HFFc6 (cell line): Measurements from ENCODE around the gene MYBPC3. TPM values are rescaled to one million over a fixed set of nuclear protein-coding genes. Genes with fewer than 3 reads are reported as not detected.

Experiments
- DNase-seq: peaks from one replicate; pipeline ENCODE4 v3.0.0-alpha.2; 2018
- H3K27ac Mint-ChIP-seq: 2 replicates; pipeline ENCODE4 v1.8.0; 2020; ENCODE audit warnings: mild to moderate bottlenecking, mixed read lengths
- H3K27me3 Mint-ChIP-seq: 2 replicates; pipeline ENCODE4 v1.8.0; 2021; ENCODE audit warnings: mild to moderate bottlenecking, moderate library complexity, mixed read lengths; ENCODE audit not compliant: insufficient read depth
- H3K36me3 Mint-ChIP-seq: 2 replicates; pipeline ENCODE4 v1.8.0; 2021; ENCODE audit warnings: low read depth, mixed read lengths
- H3K4me1 Mint-ChIP-seq: 2 replicates; pipeline ENCODE4 v1.8.0; 2020; ENCODE audit warnings: low read depth, mixed read lengths
- H3K4me3 Mint-ChIP-seq: 2 replicates; pipeline ENCODE4 v1.8.0; 2020; ENCODE audit warnings: mild to moderate bottlenecking, moderate library complexity, mixed read lengths
- H3K9me3 Mint-ChIP-seq: 2 replicates; pipeline ENCODE4 v1.8.0; 2020; ENCODE audit warnings: mild to moderate bottlenecking, mixed read lengths
- CTCF ChIP-seq: fragments of 200-600 bp; sonication (generic); IDR thresholded peaks from 2 replicates; pipeline ENCODE4 v1.5.0; 2021; ENCODE audit warnings: antibody characterized with exemption, mild to moderate bottlenecking
- total RNA-seq, 6 experiments: library from RNA; stranded (reverse); fragmentation: NEBNext Ultra II Directional; extraction: Animal tissue kit (Norgen Biotek cat#: 25700); gene quantifications; 2 replicates in 1 of 6; 3 replicates in 5 of 6; pipeline ENCODE4 v1.2.3, GENCODE V29; 2021

The MYBPC3 gene
- total RNA-seq, 6 experiments from 2014 or later, result not detected

GRCh38 chr11:47355283-47356128 is 3.0 kb upstream of the MYBPC3 start:
- Mint-ChIP-seq H3K4me1 (no peaks in the 10 kb centered on the region), H3K27ac (peak overlapping the region; percentile 51), H3K36me3 (no peaks in the 10 kb centered on the region), H3K27me3 (no peaks in the 10 kb centered on the region; the same call in 1 of the 2 replicates), H3K9me3 (no peaks in the 10 kb centered on the region), H3K4me3 (peak overlapping the region; percentile 69; the same call in 1 of the 2 replicates)
- DNase-seq, result peak; percentile 86
- TF ChIP-seq CTCF, result peak; percentile 92

GRCh38 chr11:47354913-47355282 is 2.4 kb upstream of the MYBPC3 start:
- H3K27ac Mint-ChIP-seq, result peak overlapping the region; percentile 51
- H3K27me3 Mint-ChIP-seq, result no peaks in the 10 kb centered on the region; the same call in 1 of the 2 replicates
- no peak for DNase-seq
- no peaks in the 10 kb centered on the region for H3K4me1 Mint-ChIP-seq
- H3K4me3 Mint-ChIP-seq, result peak overlapping the region; percentile 69
- H3K36me3 Mint-ChIP-seq, result no peaks in the 10 kb centered on the region
- TF ChIP-seq CTCF, result no peak
- no peaks in the 10 kb centered on the region for H3K9me3 Mint-ChIP-seq

- Mint-ChIP-seq H3K9me3 (no peaks in the 10 kb centered on the region), H3K4me1 (no peaks in the 10 kb centered on the region), H3K27ac (0 out of 2 replicates have a peak overlapping the region, but pooled peaks have one; percentile 25), H3K27me3 (no peaks in the 10 kb centered on the region; the same call in 1 of the 2 replicates), H3K36me3 (no peaks in the 10 kb centered on the region), H3K4me3 (peak overlapping the region; percentile 55)
- no peak for DNase-seq
- no peak for TF ChIP-seq CTCF
Measured at GRCh38 chr11:47353978-47354774, 1.7 kb upstream of the MYBPC3 start.

- Mint-ChIP-seq H3K27me3 (peaks cover 3% of the 10 kb centered on the region; the same call in 1 of the 2 replicates), H3K36me3 (no peaks in the 10 kb centered on the region), H3K27ac (no peak overlapping the region), H3K4me1 (no peaks in the 10 kb centered on the region), H3K9me3 (no peaks in the 10 kb centered on the region), H3K4me3 (no peak overlapping the region)
- DNase-seq, result no peak
- TF ChIP-seq CTCF, result no peak
Measured at GRCh38 chr11:47351156-47352126, 1.1 kb downstream of the MYBPC3 start.

GRCh38 chr11:47350315-47350714 is 2.2 kb downstream of the MYBPC3 start:
- Mint-ChIP-seq H3K4me3 (no peak overlapping the region), H3K27me3 (peaks cover 6% of the 10 kb centered on the region; the same call in 1 of the 2 replicates), H3K4me1 (no peaks in the 10 kb centered on the region), H3K27ac (no peak overlapping the region), H3K36me3 (no peaks in the 10 kb centered on the region), H3K9me3 (no peaks in the 10 kb centered on the region)
- DNase-seq, result no peak
- TF ChIP-seq CTCF, result no peak
